K562 (cell line): ENCODE results near the gene INKA2. TPM values are rescaled to one million over a fixed set of nuclear protein-coding genes. Genes with fewer than 3 reads are reported as not detected.

ENCODE experiments used
- BHLHE40 ChIP-seq: IDR thresholded peaks from 2 replicates; pipeline ENCODE4 v1.6.1; 2011; ENCODE audit warnings: low read length, improper control_type of control experiment
- CHD1 ChIP-seq: fragments of 200-600 bp; sonication (generic); IDR thresholded peaks from one replicate; pipeline ENCODE4 v1.6.1; 2012; ENCODE audit warnings: mild to moderate bottlenecking, moderate library complexity, low read length, inconsistent platforms
- EP300 ChIP-seq: IDR thresholded peaks from 2 replicates; pipeline ENCODE4 v1.6.1; 2012; ENCODE audit warnings: low read length, improper control_type of control experiment
- FOXA1 ChIP-seq: fragments of 450-650 bp; IDR thresholded peaks from 2 replicates; pipeline ENCODE4 v1.6.1; 2016; ENCODE audit warnings: mild to moderate bottlenecking, borderline replicate concordance
- JUND ChIP-seq, 2 experiments: IDR thresholded peaks; 2 replicates in 1 of 2; 3 replicates in 1 of 2; pipeline ENCODE4 v1.6.1; 2011; ENCODE audit warnings: borderline replicate concordance in 2 of 2, low read depth in 2 of 2, low read length in 2 of 2, improper control_type of control experiment in 1 of 2, missing biosample characterization in 1 of 2, missing genetic modification characterization in 1 of 2, missing genetic modification reagents in 1 of 2
- KDM4B ChIP-seq, 2 experiments: fragments of 450-650 bp in 1 of 2; sonication (generic) in 1 of 2; IDR thresholded peaks; 2 replicates each; pipeline ENCODE4 v1.6.1; 2016 to 2017; ENCODE audit warnings: borderline replicate concordance in 2 of 2, antibody characterized with exemption in 1 of 2, low read depth in 1 of 2, mild to moderate bottlenecking in 1 of 2
- MYNN ChIP-seq, 2 experiments: sonication (generic); formaldehyde crosslinking in 1 of 2; IDR thresholded peaks; 2 replicates each; pipeline versions ENCODE4 v1.5.0 to v1.6.1; 2016 to 2020; ENCODE audit warnings: antibody characterized with exemption in 1 of 2, missing genetic modification reagents in 1 of 2
- NCOA1 ChIP-seq: fragments of 450-650 bp; IDR thresholded peaks from 2 replicates; pipeline ENCODE4 v1.6.1; 2016; ENCODE audit warnings: low read depth
- NFYB ChIP-seq: IDR thresholded peaks from 2 replicates; pipeline ENCODE4 v1.6.1; 2011; ENCODE audit warnings: mild to moderate bottlenecking, moderate library complexity; ENCODE audit not compliant: insufficient read length; ENCODE audit errors: extremely low read depth
- SIN3A ChIP-seq, 2 experiments: fragments of 150-350 bp in 1 of 2; IDR thresholded peaks; 2 replicates each; pipeline ENCODE4 v1.6.1; 2011 to 2016; ENCODE audit warnings: borderline replicate concordance in 2 of 2, low read depth in 2 of 2, low read length in 2 of 2, mild to moderate bottlenecking in 2 of 2, moderate library complexity in 2 of 2; ENCODE audit not compliant: control insufficient read depth in 1 of 2
- SP2 ChIP-seq: IDR thresholded peaks from 2 replicates; pipeline ENCODE4 v1.6.1; 2011; ENCODE audit warnings: mild to moderate bottlenecking, low read depth, low read length, moderate library complexity; ENCODE audit not compliant: poor library complexity, severe bottlenecking; ENCODE audit errors: extremely low read depth
- TAL1 ChIP-seq: fragments of 450-650 bp; IDR thresholded peaks from 2 replicates; pipeline ENCODE4 v1.6.1; 2016; ENCODE audit warnings: mild to moderate bottlenecking
- TEAD1 ChIP-seq, 2 experiments: fragments of 450-650 bp in 1 of 2; sonication (generic) in 1 of 2; formaldehyde crosslinking; IDR thresholded peaks; 2 replicates each; pipeline versions ENCODE4 v1.4.0 to v1.8.0; 2020 to 2022; ENCODE audit warnings: mild to moderate bottlenecking in 2 of 2, missing genetic modification reagents in 1 of 2
- TOE1 ChIP-seq, 2 experiments: fragments of 450-650 bp in 1 of 2; sonication (generic) in 1 of 2; formaldehyde crosslinking in 1 of 2; IDR thresholded peaks; 2 replicates each; pipeline versions ENCODE4 v1.7.1 to v1.8.0; 2016 to 2022; ENCODE audit warnings: borderline replicate concordance in 2 of 2, mild to moderate bottlenecking in 2 of 2, antibody characterized with exemption in 1 of 2, inconsistent platforms in 1 of 2, low read depth in 1 of 2, missing genetic modification reagents in 1 of 2, moderate library complexity in 1 of 2
- ZNF445 ChIP-seq: fragments of 250-450 bp; sonication (Bioruptor Pico); IDR thresholded peaks from 2 replicates; pipeline ENCODE4 v1.4.0; 2020; ENCODE audit warnings: low read depth, mild to moderate bottlenecking, moderate library complexity
- polyA plus RNA-seq, 8 experiments: library from polyadenylated mRNA; depleted of rRNA in 4 of 8; stranded (reverse) in 5 of 8; unstranded in 3 of 8; fragments of >200 nt; fragmentation: Nextera tagmentation in 2 of 8; fragmentation: Illumina TruSeq in 1 of 8; extraction: Ambion mirVana in 2 of 8; extraction: Trizol in 1 of 8; gene quantifications; 2 replicates each; pipeline versions ENCODE4 v1.2.1 to v1.2.3, GENCODE V29; 2011 to 2014; ENCODE audit warnings: inconsistent platforms in 1 of 8, missing spikeins in 1 of 8
- total RNA-seq, 7 experiments: library from RNA; depleted of rRNA in 6 of 7; stranded (reverse); fragments of >200 nt in 6 of 7; fragmentation: Illumina TruSeq in 2 of 7; extraction: Trizol in 2 of 7; gene quantifications; 2 replicates each; pipeline versions ENCODE4 v1.2.1 to v1.2.3, GENCODE V29; 2011 to 2021; ENCODE audit warnings: low replicate concordance in 1 of 7
- TF ChIP-seq, protein P1 (sequence below), 2 experiments: fragments of 200-800 bp in 1 of 2; sonication (Bioruptor generic) in 1 of 2; sonication (generic) in 1 of 2; formaldehyde crosslinking in 1 of 2; IDR thresholded peaks in 1 of 2; conservative IDR thresholded peaks in 1 of 2; 2 replicates each; pipeline versions ENCODE4 v1.5.0 to v1.6.1; 2016 to 2020; ENCODE audit warnings: missing compliant biosample characterization in 1 of 2, missing genetic modification characterization in 1 of 2, missing genetic modification reagents in 1 of 2
- TF ChIP-seq, protein P2 (sequence below): fragments of 250-450 bp; sonication (Bioruptor Pico); IDR thresholded peaks from 2 replicates; pipeline ENCODE4 v1.5.0; 2021
- TF ChIP-seq, protein P3 (sequence below): fragments of 450-650 bp; IDR thresholded peaks from 2 replicates; pipeline ENCODE4 v1.6.1; 2016; ENCODE audit warnings: low read depth, mild to moderate bottlenecking, moderate library complexity
- TF ChIP-seq, protein P4 (sequence below): fragments of 250-450 bp; sonication (Bioruptor Pico); IDR thresholded peaks from 2 replicates; pipeline ENCODE4 v1.8.0; 2022; ENCODE audit warnings: moderate library complexity, mild to moderate bottlenecking, inconsistent platforms

The INKA2 gene
- total and polyA plus RNA-seq, 9 of the 15 experiments (the other 6 are each of a cell fraction or from before 2014, with no cell fraction given) = 0.04 to 1.4 (median 0.26) TPM; not detected in 1

DNA sequence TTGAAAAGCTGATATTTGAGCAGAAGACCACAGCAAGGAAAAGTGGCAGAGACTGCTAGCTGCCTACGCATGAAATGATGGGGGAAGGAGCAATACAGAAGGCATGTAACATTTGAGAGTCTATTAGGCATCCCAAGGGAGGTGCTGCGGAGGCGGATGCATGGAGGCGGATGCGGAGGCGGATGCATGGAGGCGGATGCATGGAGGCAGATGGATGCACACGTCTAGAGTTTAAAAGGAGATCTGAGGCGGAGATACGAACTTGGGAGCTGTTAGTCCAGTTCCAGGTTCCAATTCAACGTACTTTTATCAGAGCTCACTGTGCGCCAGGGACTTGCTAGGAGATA is 15.8 kb upstream of the INKA2 start (continued):
- TF ChIP-seq SIN3A (IDR thresholded peaks at IDR 0.05; ENCODE audit: borderline replicate concordance in 2 of 2, control insufficient read depth in 1 of 2, low read depth in 2 of 2, low read length in 2 of 2) (no peak), ZNF445 (CRISPR knock-in tag) (no peak), MYNN (IDR thresholded peaks at IDR 0.05) (no peak), MYNN (CRISPR knock-in tag; IDR thresholded peaks at IDR 0.05) (no peak), FOXA1 (no peak), TOE1 (IDR thresholded peaks at IDR 0.05; ENCODE audit: borderline replicate concordance) (no peak), TOE1 (CRISPR knock-in tag; IDR thresholded peaks at IDR 0.05; ENCODE audit: borderline replicate concordance, low read depth) (no peak), NCOA1 (no peak), BHLHE40 (no peak), SP2 (no peak), EP300 (no peak), CHD1 (peak; percentile 39), TAL1 (peak; percentile 4; the same call in 1 of the 2 replicates), NFYB (no peak), TEAD1 (CRISPR knock-in tag; IDR thresholded peaks at IDR 0.05) (0 out of 4 replicates have a peak, but pooled peaks of 1 of the 2 experiments have one; percentile 15), KDM4B (IDR thresholded peaks at IDR 0.05; ENCODE audit: borderline replicate concordance in 2 of 2, low read depth in 1 of 2) (no peak), JUND (IDR thresholded peaks at IDR 0.05; ENCODE audit: borderline replicate concordance, low read depth, low read length) (no peak), JUND (tag; IDR thresholded peaks at IDR 0.05; ENCODE audit: borderline replicate concordance, low read depth, low read length) (no peak)
- TF ChIP-seq, protein P1, sequence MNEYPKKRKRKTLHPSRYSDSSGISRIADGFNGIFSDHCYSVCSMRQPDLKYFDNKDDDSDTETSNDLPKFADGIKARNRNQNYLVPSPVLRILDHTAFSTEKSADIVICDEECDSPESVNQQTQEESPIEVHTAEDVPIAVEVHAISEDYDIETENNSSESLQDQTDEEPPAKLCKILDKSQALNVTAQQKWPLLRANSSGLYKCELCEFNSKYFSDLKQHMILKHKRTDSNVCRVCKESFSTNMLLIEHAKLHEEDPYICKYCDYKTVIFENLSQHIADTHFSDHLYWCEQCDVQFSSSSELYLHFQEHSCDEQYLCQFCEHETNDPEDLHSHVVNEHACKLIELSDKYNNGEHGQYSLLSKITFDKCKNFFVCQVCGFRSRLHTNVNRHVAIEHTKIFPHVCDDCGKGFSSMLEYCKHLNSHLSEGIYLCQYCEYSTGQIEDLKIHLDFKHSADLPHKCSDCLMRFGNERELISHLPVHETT (CRISPR knock-in tag; conservative IDR thresholded peaks at IDR 0.05 in 1 of 2, IDR thresholded peaks at IDR 0.05 in 1 of 2) = no peak
- TF ChIP-seq, protein P2, sequence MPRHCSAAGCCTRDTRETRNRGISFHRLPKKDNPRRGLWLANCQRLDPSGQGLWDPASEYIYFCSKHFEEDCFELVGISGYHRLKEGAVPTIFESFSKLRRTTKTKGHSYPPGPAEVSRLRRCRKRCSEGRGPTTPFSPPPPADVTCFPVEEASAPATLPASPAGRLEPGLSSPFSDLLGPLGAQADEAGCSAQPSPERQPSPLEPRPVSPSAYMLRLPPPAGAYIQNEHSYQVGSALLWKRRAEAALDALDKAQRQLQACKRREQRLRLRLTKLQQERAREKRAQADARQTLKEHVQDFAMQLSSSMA (CRISPR knock-in tag) = 0 out of 2 replicates have a peak, but pooled peaks have one; percentile 11
- TF ChIP-seq, protein P3, sequence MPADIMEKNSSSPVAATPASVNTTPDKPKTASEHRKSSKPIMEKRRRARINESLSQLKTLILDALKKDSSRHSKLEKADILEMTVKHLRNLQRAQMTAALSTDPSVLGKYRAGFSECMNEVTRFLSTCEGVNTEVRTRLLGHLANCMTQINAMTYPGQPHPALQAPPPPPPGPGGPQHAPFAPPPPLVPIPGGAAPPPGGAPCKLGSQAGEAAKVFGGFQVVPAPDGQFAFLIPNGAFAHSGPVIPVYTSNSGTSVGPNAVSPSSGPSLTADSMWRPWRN = peak; percentile 34; the same call in 1 of the 2 replicates
- TF ChIP-seq, protein P4, sequence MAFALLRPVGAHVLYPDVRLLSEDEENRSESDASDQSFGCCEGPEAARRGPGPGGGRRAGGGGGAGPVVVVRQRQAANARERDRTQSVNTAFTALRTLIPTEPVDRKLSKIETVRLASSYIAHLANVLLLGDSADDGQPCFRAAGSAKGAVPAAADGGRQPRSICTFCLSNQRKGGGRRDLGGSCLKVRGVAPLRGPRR (CRISPR knock-in tag) = no peak
